Measurements from ENCODE around the gene SCN3B. TPM values are rescaled to one million over a fixed set of nuclear protein-coding genes. Genes with fewer than 3 reads are reported as not detected.

Gene SCN3B
- total and polyA plus RNA-seq, 9 of the 15 experiments (the other 6 are each of a cell fraction or from before 2014, with no cell fraction given): 0.01 to 0.15 (median 0.04) TPM; not detected in 6

GRCh38 chr11:123659311-123659710 lies 4.9 kb upstream of the SCN3B start:
- in situ Hi-C loops (cut with MboI) (no loop called here), intact Hi-C loops (cut with micrococcal nuclease) (no loop called here)
- Histone ChIP-seq H3K9ac (ENCODE audit: insufficient read depth in 1 of 2, low read depth in 2 of 2, low read length in 2 of 2) (no peak overlapping the region), H3K79me2 (ENCODE audit: control insufficient read depth, insufficient read depth, low read length) (no peaks in the 10 kb centered on the region), H4K20me1 (replicated peaks; ENCODE audit: control insufficient read depth, insufficient read depth, low read length) (no peaks in the 10 kb centered on the region), H3K4me3 (no peak overlapping the region), H3K27ac (ENCODE audit: extremely low read depth, low read depth, low read length) (no peak overlapping the region), H3K36me3 (ENCODE audit: control insufficient read depth, insufficient read depth, low read length) (no peaks in the 10 kb centered on the region), H3K4me1 (replicated peaks in 1 of 2; ENCODE audit: control insufficient read depth in 2 of 2, insufficient read depth in 2 of 2, low read length in 2 of 2) (peaks cover 0 to 6% of the 10 kb centered on the region in 2 experiments; a peak in 3 of 5 replicates), H3K4me2 (ENCODE audit: insufficient read depth, low read length) (no peak overlapping the region), H3K9me1 (ENCODE audit: control insufficient read depth, insufficient read depth, low read length) (no peaks in the 10 kb centered on the region), H2AFZ (ENCODE audit: low read depth, low read length) (no peak overlapping the region), H3K9me3 (replicated peaks; ENCODE audit: control insufficient read depth, insufficient read depth, low read depth, low read length) (no peaks in the 10 kb centered on the region), H3K27me3 (ENCODE audit: control insufficient read depth in 2 of 2, insufficient read depth in 2 of 2, low read length in 2 of 2) (no peaks in the 10 kb centered on the region; a peak in 2 of 5 replicates)
- DNase-seq (ENCODE audit: extremely low read depth in 1 of 4, low spot score in 3 of 4): no peak
- TF ChIP-seq RBM22 (IDR thresholded peaks at IDR 0.05; ENCODE audit: low read depth, low read length, poor library complexity, severe bottlenecking) (no peak), STAG1 (CRISPR knock-in tag; IDR thresholded peaks at IDR 0.05; ENCODE audit: borderline replicate concordance) (no peak), SAP30 (IDR thresholded peaks at IDR 0.05; ENCODE audit: borderline replicate concordance, insufficient read depth, low read depth, low read length, poor library complexity, severe bottlenecking) (no peak), ZNF316 (IDR thresholded peaks at IDR 0.05) (no peak)
- CTCF ChIA-PET (ENCODE audit: low intra/inter-chr PET ratio): no interaction called here
- 0% methylated on average over 2 of the region's 2 CpGs for WGBS (ENCODE audit: insufficient coverage, low coverage, missing lambda C conversion rate)
- BruUV-seq (replicated peaks): no TSS peak
- POLR2A ChIA-PET: no interaction called here
- no peak for FAIRE-seq
- no peak for ATAC-seq

DNA sequence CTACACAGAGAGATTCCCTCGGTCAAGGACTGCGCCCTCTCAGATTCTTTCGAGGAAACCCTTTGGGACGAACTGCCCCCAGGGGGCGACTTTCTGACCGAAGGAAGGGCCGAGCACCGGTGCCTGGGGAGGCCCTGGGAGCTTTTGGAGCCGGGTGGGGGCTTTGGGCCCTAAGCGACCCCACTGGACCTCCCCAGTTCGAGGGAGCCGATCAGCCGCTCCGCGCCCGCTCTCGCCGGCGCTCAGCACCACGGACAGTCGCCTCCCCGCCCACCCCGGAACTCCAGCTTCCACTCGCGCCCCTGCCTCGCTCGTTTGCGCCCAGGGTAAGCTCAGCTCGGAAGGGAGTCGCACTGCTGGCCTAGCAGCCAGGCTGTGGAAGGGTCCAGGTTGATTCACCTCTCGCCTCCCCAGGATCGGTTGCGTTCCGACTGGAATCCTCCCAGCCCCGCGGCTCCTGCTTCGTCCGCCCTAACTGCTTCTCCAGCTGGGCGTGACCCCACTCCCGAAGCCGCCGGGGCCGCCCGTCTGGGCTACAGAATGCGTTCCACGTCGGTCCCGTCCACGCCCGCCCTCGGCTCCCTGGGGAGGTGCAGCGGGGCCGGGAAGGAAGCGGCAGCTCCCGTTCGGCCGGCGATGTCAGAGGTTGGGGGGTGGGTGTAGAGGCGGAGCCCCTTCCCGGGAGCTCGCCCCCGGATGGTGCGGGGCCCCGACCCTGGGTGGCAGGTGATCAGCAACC lies 428 bp downstream of the SCN3B start:
- ChIA-PET CTCF (ENCODE audit: low intra/inter-chr PET ratio) (no interaction called here), POLR2A (interaction anchor here (0.8 kb wide), 1 partner anchor 26 kb away, joined by 3 read pairs; no protein-coding TSS in a partner anchor)
- no peaks in the 10 kb centered on the region for H3K79me2 ChIP-seq (ENCODE audit: control insufficient read depth, insufficient read depth, low read length)
- in situ Hi-C loops (cut with MboI): no loop called here
- ATAC-seq (peak; percentile 87), DNase-seq (ENCODE audit: extremely low read depth in 1 of 4, low spot score in 3 of 4) (peak; percentile 36 to 64 (median 61)), FAIRE-seq (no peak)
- peak overlapping the region; percentile 41 for H3K4me3 ChIP-seq
- no peak overlapping the region for H3K27ac ChIP-seq (ENCODE audit: extremely low read depth, low read depth, low read length)
- no peaks in the 10 kb centered on the region for H4K20me1 ChIP-seq (replicated peaks; ENCODE audit: control insufficient read depth, insufficient read depth, low read length)
- H3K9me1 ChIP-seq (ENCODE audit: control insufficient read depth, insufficient read depth, low read length): no peaks in the 10 kb centered on the region
- no peaks in the 10 kb centered on the region for H3K9me3 ChIP-seq (replicated peaks; ENCODE audit: control insufficient read depth, insufficient read depth, low read depth, low read length)
- peak overlapping the region; percentile 83 for H2AFZ ChIP-seq (ENCODE audit: low read depth, low read length)
- no peaks in the 10 kb centered on the region for H3K36me3 ChIP-seq (ENCODE audit: control insufficient read depth, insufficient read depth, low read length)
- H3K9ac ChIP-seq (ENCODE audit: insufficient read depth in 1 of 2, low read depth in 2 of 2, low read length in 2 of 2): peak overlapping the region in 1 of 2 experiments; percentile 87; a peak in 2 of 4 replicates
- no TSS peak for BruUV-seq (replicated peaks)
- 5% methylated on average over 48 of the region's 64 CpGs for WGBS (ENCODE audit: insufficient coverage, low coverage, missing lambda C conversion rate)
- peak overlapping the region; percentile 87 for H3K4me2 ChIP-seq (ENCODE audit: insufficient read depth, low read length)
- H3K27me3 ChIP-seq (ENCODE audit: control insufficient read depth in 2 of 2, insufficient read depth in 2 of 2, low read length in 2 of 2): peaks cover 3 to 8% of the 10 kb centered on the region in 2 experiments; a peak in 3 of 5 replicates
- peaks cover 0 to 13% of the 10 kb centered on the region in 2 experiments; a peak in 3 of 5 replicates for H3K4me1 ChIP-seq (replicated peaks in 1 of 2; ENCODE audit: control insufficient read depth in 2 of 2, insufficient read depth in 2 of 2, low read length in 2 of 2)
- intact Hi-C loops (cut with micrococcal nuclease): no loop called here
- TF ChIP-seq ZBTB7A (IDR thresholded peaks at IDR 0.05; ENCODE audit: borderline replicate concordance, control insufficient read depth, low read depth, low read length) (peak; percentile 88), RBM25 (IDR thresholded peaks at IDR 0.05; ENCODE audit: low read depth, low read length, severe bottlenecking) (no peak), BHLHE40 (IDR thresholded peaks at IDR 0.05; ENCODE audit: low read length) (no peak), TRIM24 (IDR thresholded peaks at IDR 0.05) (no peak), HDAC1 (IDR thresholded peaks at IDR 0.05) (peak in 1 of 2 experiments; percentile 89; a peak in 2 of 4 replicates), ZNF133 (CRISPR knock-in tag; IDR thresholded peaks at IDR 0.05) (no peak), U2AF2 (optimal IDR thresholded peaks at IDR 0.05; ENCODE audit: low read depth, low read length) (no peak)
- TF ChIP-seq, protein P1, sequence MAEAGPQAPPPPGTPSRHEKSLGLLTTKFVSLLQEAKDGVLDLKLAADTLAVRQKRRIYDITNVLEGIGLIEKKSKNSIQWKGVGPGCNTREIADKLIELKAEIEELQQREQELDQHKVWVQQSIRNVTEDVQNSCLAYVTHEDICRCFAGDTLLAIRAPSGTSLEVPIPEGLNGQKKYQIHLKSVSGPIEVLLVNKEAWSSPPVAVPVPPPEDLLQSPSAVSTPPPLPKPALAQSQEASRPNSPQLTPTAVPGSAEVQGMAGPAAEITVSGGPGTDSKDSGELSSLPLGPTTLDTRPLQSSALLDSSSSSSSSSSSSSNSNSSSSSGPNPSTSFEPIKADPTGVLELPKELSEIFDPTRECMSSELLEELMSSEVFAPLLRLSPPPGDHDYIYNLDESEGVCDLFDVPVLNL (CRISPR knock-in tag; IDR thresholded peaks at IDR 0.05; ENCODE audit: low read depth): no peak
- TF ChIP-seq, protein P2, sequence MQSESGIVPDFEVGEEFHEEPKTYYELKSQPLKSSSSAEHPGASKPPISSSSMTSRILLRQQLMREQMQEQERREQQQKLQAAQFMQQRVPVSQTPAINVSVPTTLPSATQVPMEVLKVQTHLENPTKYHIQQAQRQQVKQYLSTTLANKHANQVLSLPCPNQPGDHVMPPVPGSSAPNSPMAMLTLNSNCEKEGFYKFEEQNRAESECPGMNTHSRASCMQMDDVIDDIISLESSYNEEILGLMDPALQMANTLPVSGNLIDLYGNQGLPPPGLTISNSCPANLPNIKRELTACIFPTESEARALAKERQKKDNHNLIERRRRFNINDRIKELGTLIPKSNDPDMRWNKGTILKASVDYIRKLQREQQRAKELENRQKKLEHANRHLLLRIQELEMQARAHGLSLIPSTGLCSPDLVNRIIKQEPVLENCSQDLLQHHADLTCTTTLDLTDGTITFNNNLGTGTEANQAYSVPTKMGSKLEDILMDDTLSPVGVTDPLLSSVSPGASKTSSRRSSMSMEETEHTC (IDR thresholded peaks at IDR 0.05): no peak
